Tibial artery (tissue), 4 donors: ENCODE data around the gene ADGRD2.
A peak's percentile ranks its signal among the peaks of the same experiment; 100 is the strongest.

Experiments
- DNase-seq, 2 donors: peaks; one replicate each; pipeline ENCODE4 v3.0.0-alpha.2; 2019
- H3K27ac ChIP-seq, 2 donors: fragments of 200-600 bp; sonication (generic) in 1 of 2; 1 replicate in 1 of 2; 2 replicates in 1 of 2; pipeline ENCODE4 v1.5.1; 2018 to 2019; ENCODE audit warnings: mild to moderate bottlenecking in 1 of 2
- H3K27me3 ChIP-seq, 2 donors: fragments of 200-600 bp; sonication (generic) in 1 of 2; one replicate each; pipeline versions ENCODE4 v1.5.1 to v1.6.0; 2016 to 2019
- H3K36me3 ChIP-seq, 3 donors: fragments of 200-600 bp; sonication (generic) in 2 of 3; one replicate each; pipeline ENCODE4 v1.5.1; 2016 to 2019; ENCODE audit warnings: mild to moderate bottlenecking in 2 of 3
- H3K4me1 ChIP-seq, 4 donors: fragments of 200-600 bp; sonication (generic) in 2 of 4; 1 replicate in 3 of 4; 2 replicates in 1 of 4; pipeline ENCODE4 v1.5.1; 2016 to 2019
- H3K4me3 ChIP-seq, 2 donors: fragments of 200-600 bp; sonication (generic) in 1 of 2; 1 replicate in 1 of 2; 2 replicates in 1 of 2; pipeline ENCODE4 v1.5.1; 2018 to 2019; ENCODE audit warnings: mild to moderate bottlenecking in 2 of 2
- H3K9me3 ChIP-seq, 3 donors: fragments of 200-600 bp; sonication (generic) in 1 of 3; one replicate each; pipeline ENCODE4 v1.5.1; 2016 to 2019
- CTCF ChIP-seq, 2 experiments: fragments of 200-600 bp in 1 of 2; fragments of 450-650 bp in 1 of 2; IDR thresholded peaks; one replicate each; pipeline ENCODE4 v1.5.1; 2017 to 2019; ENCODE audit warnings: antibody characterized with exemption in 2 of 2, mild to moderate bottlenecking in 1 of 2, moderate library complexity in 1 of 2
- intact Hi-C: fragments of 100-400 bp; cut with DNase I; formaldehyde crosslinking; loops from one replicate; pipeline ENCODE4 v1.15.0; 2023; ENCODE audit warnings: low total_unique reads

Gene ADGRD2

DNA sequence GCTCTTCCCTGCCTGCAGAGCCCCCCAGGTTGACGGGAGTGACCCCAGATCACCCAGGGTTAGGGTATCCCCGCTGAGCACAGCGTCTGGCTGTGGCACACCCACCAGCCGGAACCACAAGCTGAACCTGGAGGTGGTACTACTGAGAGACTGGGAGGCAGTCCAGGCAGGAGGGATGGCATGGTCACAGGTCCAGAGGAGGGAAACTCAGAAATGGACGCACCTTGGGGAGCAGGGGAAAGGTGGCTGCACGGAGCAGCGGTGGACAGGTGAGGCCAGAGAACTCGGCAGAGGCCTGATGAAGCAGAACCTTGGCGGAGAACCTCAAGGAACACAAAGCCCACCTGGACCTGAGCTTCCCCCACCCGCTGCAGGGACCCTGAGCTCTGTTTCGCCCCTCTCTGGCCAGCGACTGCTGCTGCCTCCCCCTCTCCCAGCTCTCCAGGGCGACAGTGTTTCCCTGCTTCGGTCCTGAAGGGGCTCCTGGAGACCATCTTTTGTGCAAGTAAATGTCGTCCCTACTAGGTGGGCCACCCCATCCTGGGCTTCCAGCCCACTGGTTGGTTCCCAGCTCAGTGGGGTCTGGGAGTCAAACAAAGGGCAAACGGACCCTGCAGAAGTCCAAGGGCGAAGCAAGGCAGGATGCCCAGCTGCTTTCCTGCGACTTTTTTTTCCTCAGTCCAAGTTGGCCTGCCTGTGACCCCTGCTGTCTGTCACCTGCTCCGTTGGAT is 845 bp downstream of the ADGRD2 start:
- no peak for TF ChIP-seq CTCF (IDR thresholded peaks at IDR 0.05)
- no peak overlapping the region for H3K4me3 ChIP-seq
- no peak overlapping the region for H3K27ac ChIP-seq
- H3K36me3 ChIP-seq = no peaks in the 10 kb centered on the region
- intact Hi-C loops = no loop called here
- H3K9me3 ChIP-seq = no peaks in the 10 kb centered on the region
- DNase-seq = peak in 1 of 2 donors; percentile 37
- peaks cover 0 to 12% (median 8%) of the 10 kb centered on the region in 4 donors for H3K4me1 ChIP-seq
- H3K27me3 ChIP-seq = peaks cover 0 to 85% of the 10 kb centered on the region in 2 donors

DNA sequence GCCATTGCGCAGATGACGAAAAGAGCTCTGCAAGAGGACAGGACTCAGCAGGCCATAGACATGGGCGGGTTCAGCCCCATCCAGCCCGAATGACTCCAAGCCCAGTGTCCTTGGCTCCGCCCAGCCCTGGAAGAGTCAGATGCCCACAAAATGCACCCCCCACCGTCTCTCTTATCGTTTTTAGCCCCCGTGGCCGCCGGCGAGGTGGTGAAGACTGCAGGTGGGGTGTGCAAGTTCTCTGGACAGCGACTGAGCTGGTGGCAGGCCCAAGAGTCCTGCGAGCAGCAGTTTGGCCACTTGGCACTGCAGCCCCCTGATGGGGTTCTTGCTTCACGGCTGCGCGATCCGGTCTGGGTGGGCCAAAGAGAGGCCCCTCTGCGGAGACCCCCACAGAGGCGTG is 2.1 kb downstream of the ADGRD2 start:
- Histone ChIP-seq H3K4me3 (no peak overlapping the region), H3K36me3 (no peaks in the 10 kb centered on the region), H3K27me3 (peaks cover 0 to 81% of the 10 kb centered on the region in 2 donors), H3K9me3 (no peaks in the 10 kb centered on the region), H3K4me1 (peaks cover 0 to 12% (median 8%) of the 10 kb centered on the region in 4 donors), H3K27ac (no peak overlapping the region)
- no peak for TF ChIP-seq CTCF (IDR thresholded peaks at IDR 0.05)
- DNase-seq = peak in 1 of 2 donors; percentile 49
- intact Hi-C loops = no loop called here

DNA sequence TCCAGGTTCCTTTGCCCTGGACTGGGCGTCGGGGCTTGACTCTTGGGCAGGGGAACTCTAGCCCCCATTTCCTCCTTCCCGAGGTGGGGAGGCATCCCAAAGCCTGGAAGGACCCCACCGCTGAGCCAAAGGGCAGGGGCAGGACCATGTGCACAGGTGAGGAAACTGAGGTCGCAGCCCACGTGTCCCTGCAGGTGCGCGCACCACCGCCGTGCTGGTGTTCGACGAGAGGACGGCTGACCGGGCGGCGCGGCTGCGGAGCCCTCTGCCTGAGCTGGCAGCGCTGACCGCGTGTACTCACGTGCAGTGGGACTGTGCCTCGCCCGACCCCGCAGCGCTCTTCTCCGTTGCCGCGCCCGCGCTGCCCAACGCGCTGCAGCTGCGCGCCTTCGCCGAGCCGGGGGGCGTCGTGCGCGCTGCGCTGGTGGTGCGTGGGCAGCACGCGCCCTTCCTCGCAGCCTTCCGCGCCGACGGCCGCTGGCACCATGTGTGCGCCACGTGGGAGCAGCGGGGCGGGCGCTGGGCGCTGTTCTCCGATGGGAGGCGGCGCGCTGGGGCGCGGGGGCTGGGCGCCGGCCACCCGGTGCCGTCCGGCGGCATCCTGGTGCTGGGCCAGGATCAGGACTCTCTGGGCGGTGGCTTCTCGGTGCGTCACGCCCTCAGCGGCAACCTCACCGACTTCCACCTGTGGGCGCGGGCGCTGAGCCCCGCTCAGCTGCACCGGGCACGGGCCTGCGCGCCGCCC is 2.8 kb downstream of the ADGRD2 start:
- Histone ChIP-seq H3K4me1 (peaks cover 0 to 12% (median 7%) of the 10 kb centered on the region in 4 donors), H3K27ac (no peak overlapping the region), H3K27me3 (peaks cover 0 to 76% of the 10 kb centered on the region in 2 donors), H3K36me3 (no peaks in the 10 kb centered on the region), H3K9me3 (no peaks in the 10 kb centered on the region), H3K4me3 (no peak overlapping the region)
- intact Hi-C loops = no loop called here
- TF ChIP-seq CTCF (IDR thresholded peaks at IDR 0.05) = no peak
- DNase-seq = peak in 1 of 2 donors; percentile 59

DNA sequence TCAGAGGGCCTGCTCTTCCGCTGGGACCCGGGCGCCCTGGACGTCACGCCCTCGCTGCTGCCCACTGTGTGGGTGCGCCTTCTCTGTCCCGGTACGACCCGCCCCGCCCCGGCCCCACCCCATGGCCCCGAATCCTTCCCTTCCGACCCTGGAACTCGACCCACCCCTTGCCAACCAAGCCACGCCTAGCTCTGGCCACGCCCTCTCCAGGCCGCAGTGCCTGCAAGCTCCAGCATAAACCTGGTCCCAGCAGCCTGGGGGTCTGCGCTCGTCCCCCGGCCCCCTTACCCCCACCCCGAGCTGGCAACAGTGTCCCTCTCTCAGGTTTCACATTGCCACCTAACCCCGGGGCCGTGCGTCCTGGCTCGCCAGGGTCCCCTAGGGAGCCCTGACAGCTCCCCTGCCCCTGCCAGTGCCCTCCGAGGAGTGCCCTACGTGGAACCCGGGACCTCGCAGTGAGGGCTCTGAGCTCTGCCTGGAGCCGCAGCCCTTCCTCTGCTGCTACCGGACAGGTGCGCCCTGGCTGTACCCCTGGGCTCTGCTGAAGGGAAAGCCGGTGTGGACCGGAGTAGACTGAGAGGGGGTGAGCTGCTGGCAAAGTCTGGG is 3.4 kb downstream of the ADGRD2 start:
- peaks cover 0 to 73% of the 10 kb centered on the region in 2 donors for H3K27me3 ChIP-seq
- intact Hi-C loops = no loop called here
- DNase-seq = peak in 1 of 2 donors; percentile 55

DNA sequence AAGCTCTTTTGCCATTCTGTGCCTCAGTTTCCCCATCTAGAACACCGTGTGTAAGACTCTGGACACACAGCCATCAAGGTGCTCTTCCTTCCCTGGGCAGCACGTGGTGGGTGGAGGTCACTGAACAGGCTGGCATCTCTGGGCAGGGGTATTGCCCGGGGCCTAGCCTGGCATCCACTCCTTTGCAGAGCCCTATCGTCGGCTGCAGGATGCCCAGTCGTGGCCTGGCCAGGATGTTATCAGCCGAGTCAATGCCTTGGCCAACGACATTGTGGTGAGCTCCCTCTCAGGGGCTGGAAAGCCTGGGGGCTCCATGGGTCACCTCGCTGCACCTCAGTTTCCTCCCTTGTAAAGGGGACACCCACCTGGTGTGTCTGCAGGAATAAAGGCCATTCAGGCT is 4.0 kb downstream of the ADGRD2 start:
- TF ChIP-seq CTCF (IDR thresholded peaks at IDR 0.05) = no peak
- H3K36me3 ChIP-seq = no peaks in the 10 kb centered on the region
- H3K9me3 ChIP-seq = no peaks in the 10 kb centered on the region
- peaks cover 0 to 12% (median 7%) of the 10 kb centered on the region in 4 donors for H3K4me1 ChIP-seq
- no peak overlapping the region for H3K27ac ChIP-seq
- no peak overlapping the region for H3K4me3 ChIP-seq
- DNase-seq = no peak
- peaks cover 0 to 71% of the 10 kb centered on the region in 2 donors for H3K27me3 ChIP-seq
- intact Hi-C loops = no loop called here

More for the DNA sequence above, 3.4 kb downstream of the ADGRD2 start:
- Histone ChIP-seq H3K4me1 (peaks cover 0 to 12% (median 7%) of the 10 kb centered on the region in 4 donors), H3K27ac (no peak overlapping the region), H3K9me3 (no peaks in the 10 kb centered on the region), H3K36me3 (no peaks in the 10 kb centered on the region), H3K4me3 (no peak overlapping the region)
- TF ChIP-seq CTCF (IDR thresholded peaks at IDR 0.05) = no peak
